HepG2 (cell line): ENCODE data around the gene COBLL1. TPM values are rescaled to one million over a fixed set of nuclear protein-coding genes. Genes with fewer than 3 reads are reported as not detected.

Experiments
- ATAC-seq: fragments of 200-7000 bp; cut with Tn5 transposase; 3 replicates; pipeline ENCODE4 v1.9.1; 2020; ENCODE audit warnings: mild to moderate bottlenecking, moderate library complexity
- BruUV-seq: library from RNA; stranded (reverse); fragments of 400-500 nt; replicated peaks from 2 replicates; lab custom pipeline; 2021; lab: Mats Ljungman, UMichigan
- CTCF ChIA-PET: fragments of 300-600 bp; formaldehyde crosslinking; extraction: SDS; loops from one replicate; lab custom pipeline; 2021; ENCODE audit warnings: low total read pairs, inconsistent platforms, low intra/inter-chr PET ratio; lab: Yijun Ruan, JAX
- POLR2A ChIA-PET: fragments of 350-600 bp; sonication (Branson Sonifier 250); formaldehyde crosslinking; loops from one replicate; lab custom pipeline; 2020; ENCODE audit warnings: antibody characterized with exemption, inconsistent platforms; lab: Yijun Ruan, JAX
- DNase-seq: peaks from one replicate; pipeline ENCODE4 v3.0.0-alpha.2; 2015; ENCODE audit warnings: low spot score
- FAIRE-seq: peaks from 3 replicates; lab custom pipeline; 2011; peaks lifted over from hg19 to GRCh38; lab: Jason Lieb, UNC
- H2AFZ ChIP-seq: one replicate; pipeline ENCODE4 v1.6.1; 2011; ENCODE audit warnings: low read length, inconsistent platforms
- H3K27ac ChIP-seq: fragments of 300-600 bp; 3 replicates; pipeline ENCODE4 v1.8.0; 2011; ENCODE audit warnings: mixed run types, mild to moderate bottlenecking, mixed read lengths, low read length, inconsistent platforms; ENCODE audit not compliant: insufficient read depth; ENCODE audit errors: extremely low read length
- H3K27me3 ChIP-seq, 2 experiments: fragments of 200-600 bp in 1 of 2; 2 replicates in 1 of 2; 3 replicates in 1 of 2; pipeline versions ENCODE4 v1.6.0 to v1.8.0; 2011; ENCODE audit warnings: low read length in 2 of 2, mild to moderate bottlenecking in 2 of 2, moderate library complexity in 2 of 2, inconsistent platforms in 1 of 2; ENCODE audit not compliant: insufficient read depth in 2 of 2, control insufficient read depth in 1 of 2
- H3K36me3 ChIP-seq, 2 experiments: fragments of 200-600 bp in 1 of 2; replicated peaks in 1 of 2; 2 replicates in 1 of 2; 3 replicates in 1 of 2; pipeline versions ENCODE4 v1.5.1 to v1.8.0; 2011; ENCODE audit warnings: low read length in 2 of 2, inconsistent platforms in 1 of 2; ENCODE audit not compliant: insufficient read depth in 2 of 2, control insufficient read depth in 1 of 2
- H3K4me1 ChIP-seq: 2 replicates; pipeline ENCODE4 v1.5.1; 2012; ENCODE audit warnings: low read length, inconsistent platforms; ENCODE audit not compliant: insufficient read depth
- H3K4me2 ChIP-seq: 2 replicates; pipeline ENCODE4 v1.6.0; 2011; ENCODE audit warnings: low read depth, low read length, inconsistent platforms
- H3K4me3 ChIP-seq, 3 experiments: fragments of 200-600 bp in 1 of 3; sonication (generic), shearing (Covaris generic) in 1 of 3; replicated peaks in 1 of 3; 2 replicates each; pipeline ENCODE4 v1.5.1; 2011 to 2016; ENCODE audit warnings: low read length in 3 of 3, inconsistent platforms in 2 of 3, low read depth in 2 of 3, mild to moderate bottlenecking in 2 of 3, control low read depth in 1 of 3, mixed read lengths in 1 of 3; ENCODE audit not compliant: insufficient read depth in 1 of 3
- H3K79me2 ChIP-seq: one replicate; pipeline ENCODE4 v1.6.1; 2011; ENCODE audit warnings: low read length, inconsistent platforms; ENCODE audit not compliant: insufficient read depth
- H3K9ac ChIP-seq: 2 replicates; pipeline ENCODE4 v1.6.0; 2011; ENCODE audit warnings: mild to moderate bottlenecking, low read depth, low read length, inconsistent platforms; ENCODE audit not compliant: insufficient read depth
- H3K9me3 ChIP-seq: 2 replicates; pipeline ENCODE4 v1.5.1; 2012; ENCODE audit warnings: mild to moderate bottlenecking, low read length
- H4K20me1 ChIP-seq: 2 replicates; pipeline ENCODE4 v1.6.0; 2011; ENCODE audit warnings: inconsistent platforms, mild to moderate bottlenecking, low read length, moderate library complexity; ENCODE audit not compliant: insufficient read depth
- GPN1 ChIP-seq: sonication (generic); formaldehyde crosslinking; IDR thresholded peaks from 2 replicates; pipeline ENCODE4 v1.5.1; 2020; ENCODE audit warnings: missing genetic modification reagents, borderline replicate concordance
- KLF16 ChIP-seq, 2 experiments: sonication (generic) in 1 of 2; formaldehyde crosslinking in 1 of 2; IDR thresholded peaks; 2 replicates each; pipeline versions ENCODE4 v1.6.1 to v1.8.0; 2016 to 2023; ENCODE audit warnings: missing genetic modification reagents in 2 of 2, missing compliant biosample characterization in 1 of 2
- KLF9 ChIP-seq: IDR thresholded peaks from 2 replicates; pipeline ENCODE4 v1.6.1; 2016; ENCODE audit warnings: low read depth
- SP140L ChIP-seq: sonication (generic); formaldehyde crosslinking; IDR thresholded peaks from 2 replicates; pipeline ENCODE4 v1.4.0; 2020; ENCODE audit warnings: missing genetic modification reagents, borderline replicate concordance
- SP5 ChIP-seq: IDR thresholded peaks from 2 replicates; pipeline ENCODE4 v1.6.1; 2016; ENCODE audit warnings: low read depth, borderline replicate concordance
- THAP11 ChIP-seq: IDR thresholded peaks from 2 replicates; pipeline ENCODE4 v1.6.1; 2016; ENCODE audit warnings: missing biosample characterization, missing genetic modification reagents
- YY1 ChIP-seq: IDR thresholded peaks from 2 replicates; pipeline ENCODE4 v1.6.1; 2011; ENCODE audit warnings: low read length, low read depth, moderate library complexity, mild to moderate bottlenecking; ENCODE audit not compliant: insufficient read depth, insufficient replicate concordance
- ZNF382 ChIP-seq: sonication (generic); formaldehyde crosslinking; IDR thresholded peaks from 2 replicates; pipeline ENCODE4 v1.5.0; 2020; ENCODE audit warnings: missing genetic modification reagents, mild to moderate bottlenecking, borderline replicate concordance
- ZNF567 ChIP-seq: sonication (generic); formaldehyde crosslinking; IDR thresholded peaks from 2 replicates; pipeline ENCODE4 v1.8.1; 2023; ENCODE audit warnings: mild to moderate bottlenecking, missing genetic modification reagents, borderline replicate concordance
- ZNF609 ChIP-seq: sonication (generic); formaldehyde crosslinking; IDR thresholded peaks from 2 replicates; pipeline ENCODE4 v1.4.0; 2020; ENCODE audit warnings: mild to moderate bottlenecking, missing genetic modification reagents, borderline replicate concordance
- ZNF780A ChIP-seq: sonication (generic); formaldehyde crosslinking; IDR thresholded peaks from 2 replicates; pipeline ENCODE4 v1.8.0; 2022; ENCODE audit warnings: mild to moderate bottlenecking, missing genetic modification reagents, moderate library complexity
- in situ Hi-C: cut with HindIII; loops from 2 replicates; pipeline ENCODE4 v1.10.0; 2017; ENCODE audit warnings: low pct_unique_long_range_greater_than_20kb; ENCODE audit not compliant: extremely low pct_ligation_motif_present
- intact Hi-C: fragments of 100-400 bp; cut with micrococcal nuclease; formaldehyde crosslinking; loops from one replicate; pipeline ENCODE4 v1.10.0; 2022; ENCODE audit not compliant: unreplicated experiment
- polyA plus RNA-seq, 8 experiments: library from polyadenylated mRNA; depleted of rRNA in 3 of 8; stranded (reverse) in 7 of 8; unstranded in 1 of 8; fragments of >200 nt; fragmentation: Illumina TruSeq in 4 of 8; extraction: Trizol in 4 of 8; gene quantifications; 2 replicates each; pipeline versions ENCODE4 v1.2.1 to v1.2.3, GENCODE V29; 2011 to 2016; ENCODE audit warnings: low read depth in 4 of 8, missing spikeins in 1 of 8, mixed read lengths in 1 of 8; ENCODE audit not compliant: insufficient read depth in 1 of 8
- total RNA-seq, 5 experiments: library from RNA; depleted of rRNA; stranded (reverse); fragments of >200 nt; fragmentation: Illumina TruSeq; extraction: Trizol; gene quantifications; 2 replicates each; pipeline ENCODE4 v1.2.3, GENCODE V29; 2016; ENCODE audit warnings: low read depth in 1 of 5
- TF ChIP-seq, protein P1 (sequence below): sonication (generic); formaldehyde crosslinking; IDR thresholded peaks from 2 replicates; pipeline ENCODE4 v1.4.0; 2020; ENCODE audit warnings: mild to moderate bottlenecking, missing genetic modification reagents

COBLL1 gene
- total and polyA plus RNA-seq, 2 of the 13 experiments (the other 11 are each of a cell fraction or from before 2014, with no cell fraction given): 32.6 to 86.8 TPM

DNA sequence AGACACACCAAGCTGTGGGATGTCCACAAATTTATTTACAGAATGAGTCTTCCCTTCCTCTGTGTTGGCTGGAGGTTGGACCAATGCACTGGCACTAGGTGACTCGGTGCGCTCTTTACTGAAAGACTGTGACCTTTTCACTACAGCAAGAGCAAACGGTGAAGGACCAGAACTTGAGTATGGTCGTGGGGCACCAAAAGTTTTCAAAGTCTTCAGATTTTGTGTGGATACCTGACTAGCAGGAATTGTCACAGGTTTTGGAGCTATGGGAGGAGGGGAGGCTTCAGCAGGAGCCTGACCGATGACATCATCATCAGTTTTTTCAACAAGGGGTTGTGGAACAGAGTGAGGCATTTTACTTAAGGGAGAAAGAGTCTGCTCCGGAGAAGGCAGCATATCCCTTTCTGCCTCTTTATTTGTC is 147.3 kb downstream of the COBLL1 start (continued):
- TF ChIP-seq ZNF609: no peak
- no peak for TF ChIP-seq GPN1 (CRISPR knock-in tag)
- no peak for TF ChIP-seq YY1
- TF ChIP-seq SP5 (CRISPR knock-in tag): no peak

- H3K9me3 ChIP-seq: no peaks in the 10 kb centered on the region
- H4K20me1 ChIP-seq: no peaks in the 10 kb centered on the region
- ChIA-PET CTCF (interaction anchor here (0.9 to 1.4 kb wide), 2 partner anchors 18 to 23 kb away, joined by 3 to 7 read pairs; no protein-coding TSS in a partner anchor), POLR2A (interaction anchor here (0.7 to 1.4 kb wide), 6 partner anchors 9 to 185 kb away, joined by 3 to 8 read pairs (median 4); no protein-coding TSS in a partner anchor)
- peaks cover 5% of the 10 kb centered on the region for H3K79me2 ChIP-seq
- peak overlapping the region; percentile 57 for H3K27ac ChIP-seq
- no peak overlapping the region for H3K9ac ChIP-seq
- DNase-seq (no peak), ATAC-seq (no peak), FAIRE-seq (no peak)
- no peak overlapping the region for H2AFZ ChIP-seq
- BruUV-seq: no TSS peak
- H3K36me3 ChIP-seq: peaks cover 15 to 52% of the 10 kb centered on the region in 2 experiments
- no peaks in the 10 kb centered on the region for H3K27me3 ChIP-seq
- intact Hi-C loops: loop anchor here (1.0 to 5.0 kb wide), 3 partner anchors 17 to 92 kb away; no protein-coding TSS in a partner anchor
- in situ Hi-C loops: no loop called here
- peak overlapping the region; percentile 56 for H3K4me2 ChIP-seq
- H3K4me1 ChIP-seq: peaks cover 81% of the 10 kb centered on the region
- peak overlapping the region in 2 of 3 experiments; percentile 5 to 14; a peak in 2 of 6 replicates for H3K4me3 ChIP-seq
- TF ChIP-seq KLF9 (CRISPR knock-in tag) (no peak), KLF16 (CRISPR knock-in tag; IDR thresholded peaks at IDR 0.05) (0 out of 4 replicates have a peak, but pooled peaks of 1 of the 2 experiments have one; percentile 1), THAP11 (CRISPR knock-in tag) (0 out of 2 replicates have a peak, but pooled peaks have one; percentile 5), SP140L (CRISPR knock-in tag) (no peak), ZNF567 (no peak), ZNF780A (CRISPR knock-in tag) (no peak), ZNF382 (CRISPR knock-in tag) (no peak)
- TF ChIP-seq, protein P1, sequence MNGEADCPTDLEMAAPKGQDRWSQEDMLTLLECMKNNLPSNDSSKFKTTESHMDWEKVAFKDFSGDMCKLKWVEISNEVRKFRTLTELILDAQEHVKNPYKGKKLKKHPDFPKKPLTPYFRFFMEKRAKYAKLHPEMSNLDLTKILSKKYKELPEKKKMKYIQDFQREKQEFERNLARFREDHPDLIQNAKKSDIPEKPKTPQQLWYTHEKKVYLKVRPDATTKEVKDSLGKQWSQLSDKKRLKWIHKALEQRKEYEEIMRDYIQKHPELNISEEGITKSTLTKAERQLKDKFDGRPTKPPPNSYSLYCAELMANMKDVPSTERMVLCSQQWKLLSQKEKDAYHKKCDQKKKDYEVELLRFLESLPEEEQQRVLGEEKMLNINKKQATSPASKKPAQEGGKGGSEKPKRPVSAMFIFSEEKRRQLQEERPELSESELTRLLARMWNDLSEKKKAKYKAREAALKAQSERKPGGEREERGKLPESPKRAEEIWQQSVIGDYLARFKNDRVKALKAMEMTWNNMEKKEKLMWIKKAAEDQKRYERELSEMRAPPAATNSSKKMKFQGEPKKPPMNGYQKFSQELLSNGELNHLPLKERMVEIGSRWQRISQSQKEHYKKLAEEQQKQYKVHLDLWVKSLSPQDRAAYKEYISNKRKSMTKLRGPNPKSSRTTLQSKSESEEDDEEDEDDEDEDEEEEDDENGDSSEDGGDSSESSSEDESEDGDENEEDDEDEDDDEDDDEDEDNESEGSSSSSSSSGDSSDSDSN (CRISPR knock-in tag): no peak
Observed at GRCh38 chr2:164693834-164694233, 147.8 kb downstream of the COBLL1 start.
